ENCODE data around the gene LRRC25. TPM values are rescaled to one million over a fixed set of nuclear protein-coding genes. Genes with fewer than 3 reads are reported as not detected.
"Not testable (repeated sequence)": the region's sequence is repeated elsewhere in the genome, so short reads cannot be mapped to it uniquely, and the experiment has no call there.

LRRC25 gene
- total RNA-seq, 1 donor from 2014 or later: 0.08 TPM

- no peaks in the 10 kb centered on the region for H3K36me3 ChIP-seq (ENCODE audit: control insufficient read depth, insufficient read depth, low read length)
- H3K27me3 ChIP-seq (ENCODE audit: control insufficient read depth, insufficient read depth, low read length): no peaks in the 10 kb centered on the region
- peak; percentile 93 for TF ChIP-seq CTCF (IDR thresholded peaks at IDR 0.05; ENCODE audit: insufficient read depth, low read length, poor library complexity, severe bottlenecking)
- no peak overlapping the region for H3K4me3 ChIP-seq (ENCODE audit: low read depth, low read length)
- no peak for DNase-seq (ENCODE audit: low read depth)
Observed at GRCh38 chr19:18349524-18350128, 47.8 kb downstream of the LRRC25 start.

GRCh38 chr19:18348818-18349339 lies 48.5 kb downstream of the LRRC25 start:
- DNase-seq (ENCODE audit: low read depth); H3K27me3 ChIP-seq (ENCODE audit: control insufficient read depth, insufficient read depth, low read length); H3K36me3 ChIP-seq (ENCODE audit: control insufficient read depth, insufficient read depth, low read length); H3K4me3 ChIP-seq (ENCODE audit: low read depth, low read length): not testable (repeated sequence)

- H3K27me3 ChIP-seq (ENCODE audit: control insufficient read depth, insufficient read depth, low read length): no peaks in the 10 kb centered on the region
- H3K36me3 ChIP-seq (ENCODE audit: control insufficient read depth, insufficient read depth, low read length): no peaks in the 10 kb centered on the region
- no peak overlapping the region for H3K4me3 ChIP-seq (ENCODE audit: low read depth, low read length)
- no peak for DNase-seq (ENCODE audit: low read depth)
- TF ChIP-seq CTCF (IDR thresholded peaks at IDR 0.05; ENCODE audit: insufficient read depth, low read length, poor library complexity, severe bottlenecking): no peak
Observed at GRCh38 chr19:18348171-18348570, 49.3 kb downstream of the LRRC25 start.

GRCh38 chr19:18346091-18346490 lies 51.3 kb downstream of the LRRC25 start:
- no peak for DNase-seq (ENCODE audit: low read depth)
- H3K36me3 ChIP-seq (ENCODE audit: control insufficient read depth, insufficient read depth, low read length): no peaks in the 10 kb centered on the region
- no peaks in the 10 kb centered on the region for H3K27me3 ChIP-seq (ENCODE audit: control insufficient read depth, insufficient read depth, low read length)
- no peak overlapping the region for H3K4me3 ChIP-seq (ENCODE audit: low read depth, low read length)
- TF ChIP-seq CTCF (IDR thresholded peaks at IDR 0.05; ENCODE audit: insufficient read depth, low read length, poor library complexity, severe bottlenecking): no peak

GRCh38 chr19:18345296-18345695 lies 52.1 kb downstream of the LRRC25 start:
- no peak for TF ChIP-seq CTCF (IDR thresholded peaks at IDR 0.05; ENCODE audit: insufficient read depth, low read length, poor library complexity, severe bottlenecking)
- no peak for DNase-seq (ENCODE audit: low read depth)
- no peak overlapping the region for H3K4me3 ChIP-seq (ENCODE audit: low read depth, low read length)

GRCh38 chr19:18344582-18344950 lies 52.9 kb downstream of the LRRC25 start:
- DNase-seq (ENCODE audit: low read depth): no peak
- Histone ChIP-seq H3K27me3 (ENCODE audit: control insufficient read depth, insufficient read depth, low read length) (no peaks in the 10 kb centered on the region), H3K4me3 (ENCODE audit: low read depth, low read length) (no peak overlapping the region), H3K36me3 (ENCODE audit: control insufficient read depth, insufficient read depth, low read length) (no peaks in the 10 kb centered on the region)
- no peak for TF ChIP-seq CTCF (IDR thresholded peaks at IDR 0.05; ENCODE audit: insufficient read depth, low read length, poor library complexity, severe bottlenecking)

More at GRCh38 chr19:18345296-18345695, 52.1 kb downstream of the LRRC25 start:
- no peaks in the 10 kb centered on the region for H3K36me3 ChIP-seq (ENCODE audit: control insufficient read depth, insufficient read depth, low read length)
- no peaks in the 10 kb centered on the region for H3K27me3 ChIP-seq (ENCODE audit: control insufficient read depth, insufficient read depth, low read length)

All from kidney epithelial cell (primary cell).